ENCODE measurements around the gene PTPN23.

GRCh38 chr3:47424434-47425382 is 43.9 kb downstream of the PTPN23 start:
- TF ChIP-seq CTCF (conservative IDR thresholded peaks at IDR 0.05; ENCODE audit: low read length), result no peak
- no peak for TF ChIP-seq EZH2phosphoT487 (IDR thresholded peaks at IDR 0.05; ENCODE audit: borderline replicate concordance)
